SHP77 treated with DMSO at 0.1 percent for 48 hours (cell line): ENCODE measurements around the gene IFT57.

Experiments used
- DNase-seq: peaks from one replicate; lab custom pipeline; 2025; lab: John Stamatoyannopoulos, UW

The IFT57 gene

DNA sequence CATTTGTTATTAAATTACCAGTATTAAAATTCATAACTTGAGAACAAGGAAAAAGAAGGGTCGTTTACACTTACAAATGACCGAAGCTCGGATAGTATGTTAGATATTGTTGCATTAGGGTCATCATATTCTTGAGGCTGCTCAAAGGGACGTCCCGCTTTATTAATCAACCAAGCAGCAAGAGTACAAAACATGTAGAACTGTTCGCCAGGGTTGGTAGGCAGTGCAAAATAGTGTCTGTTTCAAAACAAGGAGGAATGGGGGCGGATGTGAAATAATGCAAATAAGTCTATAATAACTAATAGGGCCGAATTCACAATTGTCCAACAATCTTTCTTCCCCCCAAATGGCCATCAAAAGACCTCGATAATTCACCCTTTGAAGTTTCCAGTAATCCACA, 2.9 kb downstream of the IFT57 start:
- DNase-seq, result no peak

DNA sequence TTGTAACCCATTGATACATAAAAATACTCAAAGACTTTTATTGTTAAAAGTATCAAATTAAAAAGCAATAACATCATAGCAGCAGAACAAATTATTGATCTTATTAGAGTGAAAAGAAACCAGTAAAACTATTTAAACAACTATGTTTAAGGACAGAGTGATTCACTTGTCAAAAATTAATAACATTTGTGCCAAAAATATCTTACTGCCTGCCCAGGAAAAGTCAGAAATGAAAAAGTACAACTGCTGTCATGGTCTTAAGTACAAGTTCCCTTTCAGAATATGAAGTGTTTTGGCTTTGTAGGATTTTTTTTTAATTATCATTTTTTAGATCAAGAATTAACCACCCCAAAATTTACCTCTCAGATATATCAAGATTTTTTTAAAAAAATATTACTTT, 3.4 kb downstream of the IFT57 start:
- DNase-seq, result no peak

DNA sequence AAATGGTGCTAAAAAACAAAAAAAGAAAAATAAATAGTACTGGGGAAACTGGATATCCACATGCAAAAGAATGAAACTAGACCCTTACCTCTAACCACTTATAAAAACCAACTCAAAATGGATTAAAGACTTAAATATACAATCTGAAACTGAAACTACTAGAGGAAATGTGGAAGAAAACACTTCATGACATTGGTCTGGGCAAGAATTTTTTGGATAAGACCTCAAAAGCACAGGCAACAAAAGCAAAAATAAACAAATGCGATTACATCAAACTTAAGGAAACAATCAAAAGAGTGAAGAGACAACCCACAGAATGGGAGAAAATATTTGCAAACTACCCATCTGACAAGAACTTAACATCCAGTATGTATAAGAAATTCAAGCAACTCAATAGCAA, 6.4 kb downstream of the IFT57 start:
- DNase-seq, result no peak

DNA sequence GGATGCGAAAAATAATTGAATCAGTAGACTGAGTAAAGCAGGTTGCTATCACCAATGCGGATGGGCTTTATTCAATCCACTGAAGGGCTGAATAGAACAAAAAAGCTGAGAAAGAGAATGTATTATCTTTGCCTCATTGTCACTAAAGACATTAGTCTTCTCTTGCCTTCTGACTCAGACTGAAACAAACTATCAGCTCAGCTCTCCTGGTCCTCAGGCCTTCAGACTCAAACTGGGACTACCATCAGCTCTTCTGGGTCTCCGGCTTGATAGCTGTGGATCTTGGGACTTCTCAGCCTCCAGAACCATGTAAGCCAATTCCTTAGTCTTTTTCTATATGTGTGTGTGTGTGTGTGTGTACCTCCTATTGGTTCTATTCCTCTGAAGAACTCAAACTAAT, 12.6 kb downstream of the IFT57 start:
- DNase-seq, result no peak

DNA sequence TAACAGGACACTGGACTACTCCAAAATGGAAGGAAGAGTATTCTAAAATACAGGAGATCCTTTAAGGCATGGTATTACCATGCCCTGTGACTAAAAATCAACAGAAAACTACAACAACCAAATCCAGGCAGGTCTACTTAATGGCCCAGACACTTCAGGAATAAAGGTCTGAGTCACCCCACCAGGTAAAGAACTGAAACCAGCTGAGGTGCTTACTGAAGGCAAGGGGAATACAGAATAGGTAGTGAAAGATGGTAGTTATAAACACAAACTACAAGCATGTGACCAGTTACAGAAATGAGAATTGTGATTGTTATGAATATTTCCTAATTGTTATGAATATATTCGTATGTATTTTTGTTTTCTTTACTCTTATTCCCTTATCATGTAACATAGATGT, 13.4 kb downstream of the IFT57 start:
- DNase-seq, result no peak

DNA sequence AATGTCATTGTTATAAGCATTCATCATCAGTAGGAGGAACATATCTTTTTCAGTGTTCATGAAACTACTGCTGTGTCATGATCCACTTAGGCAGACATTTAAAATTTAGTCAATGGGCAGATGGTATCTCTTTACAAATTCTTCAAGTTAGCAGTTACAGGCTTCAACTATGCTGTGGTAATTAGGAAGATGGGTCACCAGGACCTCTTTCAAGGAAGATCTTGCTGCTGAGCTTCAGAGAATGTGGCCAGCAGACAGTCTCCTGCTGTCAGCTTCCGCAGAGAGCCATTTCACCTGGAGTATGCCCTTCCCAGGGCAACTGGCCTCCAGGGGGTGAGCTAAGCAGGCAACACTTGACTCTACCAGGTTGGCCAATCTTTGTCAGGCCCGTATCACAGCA, 19.4 kb downstream of the IFT57 start:
- no peak for DNase-seq

DNA sequence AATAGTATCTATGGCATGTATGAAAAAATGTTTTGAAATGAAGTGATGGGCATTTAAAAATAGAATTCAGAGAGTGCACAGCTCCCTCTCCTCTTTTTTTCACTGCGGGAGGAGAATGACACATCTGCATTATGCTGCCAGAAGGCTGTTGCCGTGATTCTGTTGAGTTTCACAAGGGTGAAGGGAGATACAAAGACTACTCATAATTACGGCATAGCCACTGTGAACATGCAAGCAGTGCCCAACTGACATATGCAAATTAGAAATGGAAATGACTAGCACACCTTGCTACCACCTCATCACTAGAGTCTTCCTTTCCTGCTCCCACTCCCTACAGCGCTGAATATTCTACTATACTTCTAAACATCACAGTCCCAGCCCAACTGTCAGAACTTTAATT, 20.1 kb downstream of the IFT57 start:
- DNase-seq, result no peak

DNA sequence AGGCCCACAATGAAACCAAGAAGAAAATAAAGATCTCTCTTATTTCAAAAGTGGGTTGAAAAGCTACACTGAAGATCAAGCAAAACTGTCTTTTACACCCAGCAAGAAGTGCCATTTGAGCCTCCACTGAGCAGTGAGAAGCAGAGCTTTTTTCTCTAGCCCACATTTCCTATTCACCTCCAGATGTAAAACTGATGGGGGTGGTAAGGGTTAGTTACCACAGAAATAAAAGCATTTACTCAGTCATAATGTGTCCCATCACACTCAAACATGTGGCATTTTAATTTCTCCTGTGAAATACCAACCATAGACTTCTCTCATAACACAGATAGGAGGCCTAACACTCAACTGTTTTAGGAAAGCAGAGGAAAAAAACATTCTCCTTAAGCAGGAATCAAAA, 21.0 kb downstream of the IFT57 start:
- DNase-seq, result no peak

DNA sequence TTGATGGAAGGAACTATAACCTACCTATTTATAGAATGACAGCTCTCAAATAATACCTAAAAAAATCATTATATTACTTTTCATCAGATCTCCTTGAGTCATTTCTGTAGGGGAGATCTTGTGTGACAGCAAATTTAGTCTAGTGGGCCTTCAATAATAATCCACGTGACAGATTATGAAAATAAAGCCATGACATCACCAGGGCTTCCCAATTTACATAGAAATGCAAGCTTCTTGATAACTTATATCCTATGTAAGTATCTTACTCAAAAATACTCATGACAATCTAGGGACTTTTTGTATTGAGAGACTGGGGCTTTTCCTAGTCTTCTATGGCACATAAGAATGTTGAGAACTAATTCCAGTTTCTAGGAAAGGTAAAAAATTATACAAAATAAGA, 21.6 kb downstream of the IFT57 start:
- DNase-seq, result no peak

DNA sequence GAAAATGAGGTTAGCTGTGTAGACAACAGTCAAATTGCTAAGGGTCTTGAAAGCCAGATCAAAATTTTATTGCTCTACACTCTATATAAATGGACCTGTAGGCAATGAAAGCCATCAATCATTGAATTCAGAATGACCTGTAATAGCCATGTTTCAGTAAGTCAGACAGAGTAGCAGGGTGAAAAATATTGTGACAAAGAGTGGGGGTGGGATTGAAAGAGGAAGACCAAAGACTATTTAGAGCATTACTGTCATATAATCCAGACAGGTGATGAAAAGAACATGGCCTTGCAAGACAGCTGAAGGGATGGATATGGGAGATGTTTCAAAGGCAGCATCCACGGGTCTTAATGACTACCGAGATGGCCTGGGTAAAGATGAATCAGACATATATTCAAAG, 22.2 kb downstream of the IFT57 start:
- no peak for DNase-seq

DNA sequence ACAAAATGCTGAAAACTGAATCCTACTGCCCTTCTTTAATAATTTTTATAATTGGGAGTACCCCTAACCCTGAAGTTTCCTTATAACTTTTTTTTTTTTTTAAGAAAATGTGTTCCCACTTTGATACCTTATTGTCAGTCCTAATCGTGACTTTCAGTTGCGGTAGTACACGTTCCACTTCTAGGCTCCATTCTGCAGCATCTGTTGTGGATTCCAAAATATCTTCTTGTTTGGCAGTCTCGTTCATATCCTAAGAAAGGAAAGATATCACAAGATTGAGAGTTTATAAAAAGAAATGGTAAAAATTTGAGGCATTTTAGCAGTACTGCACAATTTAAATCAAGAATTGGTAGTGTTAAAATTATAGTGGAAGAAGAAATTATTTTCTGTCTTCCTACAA, 30.8 kb downstream of the IFT57 start:
- no peak for DNase-seq

DNA sequence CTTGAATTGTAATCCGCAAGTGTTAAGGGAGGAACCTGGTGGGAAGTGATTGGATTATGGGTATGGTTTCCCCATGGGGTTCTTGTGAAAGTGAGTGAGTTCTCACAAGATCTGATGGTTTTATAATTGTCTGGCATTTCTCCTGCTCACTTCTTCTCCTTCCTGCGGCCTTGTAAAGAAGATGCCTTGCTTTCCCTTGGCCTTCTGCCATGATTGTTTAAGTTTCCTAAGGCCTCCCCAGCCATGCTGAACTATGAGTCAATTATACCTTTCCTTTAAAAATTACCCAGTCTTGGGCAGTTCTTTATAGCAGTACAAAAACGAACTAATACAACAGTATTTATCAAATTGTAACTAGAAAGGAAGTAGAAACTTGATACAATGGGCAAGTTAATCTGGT, 31.9 kb downstream of the IFT57 start:
- DNase-seq, result no peak

DNA sequence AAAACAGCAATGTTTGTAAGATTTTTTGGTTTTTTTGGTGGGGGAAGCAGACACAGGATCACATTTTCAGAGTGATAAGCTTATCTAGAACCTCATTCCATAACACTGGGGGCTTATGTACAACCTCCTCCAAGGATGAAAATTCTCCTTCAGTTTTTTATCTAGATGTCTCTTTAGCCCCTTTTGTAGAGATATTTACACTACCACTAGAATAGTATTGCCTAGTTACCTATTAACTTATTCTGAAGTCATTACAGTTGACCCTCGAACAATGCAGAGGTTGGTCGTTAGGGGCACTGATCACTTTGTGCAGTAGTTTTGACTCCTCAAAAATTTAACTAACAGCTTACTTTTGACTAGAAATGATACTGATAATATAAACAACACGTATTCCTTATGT, 32.8 kb downstream of the IFT57 start:
- no peak for DNase-seq

DNA sequence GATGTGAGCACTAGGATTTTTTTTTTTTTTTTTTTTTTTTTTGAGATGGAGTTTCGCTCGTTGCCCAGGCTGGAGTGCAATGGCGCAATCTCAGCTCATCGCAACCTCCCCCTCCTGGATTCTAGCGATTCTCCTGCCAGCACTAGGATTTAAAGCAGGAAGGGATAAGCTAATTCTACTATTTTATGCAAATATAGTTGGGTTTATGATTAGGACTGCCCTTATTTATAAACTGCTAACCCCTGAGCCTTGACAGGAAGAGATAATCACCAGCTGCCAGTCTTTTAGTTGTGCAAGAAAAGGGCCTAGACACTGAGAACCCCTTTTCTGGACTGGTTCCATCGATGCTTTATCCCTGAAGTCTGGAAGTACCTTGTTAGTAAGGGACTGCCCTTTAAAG, 36.7 kb downstream of the IFT57 start:
- DNase-seq, result no peak

DNA sequence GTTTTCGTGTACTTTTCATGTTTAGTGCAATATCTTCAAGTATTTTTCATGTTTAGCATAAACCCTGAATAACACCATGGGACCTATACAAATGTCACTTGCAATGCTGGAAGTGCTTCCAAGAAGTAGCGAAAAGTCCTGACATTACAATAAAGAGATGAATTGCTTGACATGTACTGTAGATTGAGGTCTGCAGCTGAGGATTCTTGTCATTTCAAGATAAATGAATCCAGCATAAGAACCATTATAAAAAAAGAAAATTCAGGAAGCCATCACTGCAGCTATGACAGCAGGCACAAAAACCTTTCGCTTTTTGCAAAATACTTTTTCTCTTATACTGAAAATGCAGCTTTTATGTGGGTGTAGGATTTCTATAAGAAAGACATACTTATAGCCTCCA, 37.4 kb downstream of the IFT57 start:
- DNase-seq, result no peak

DNA sequence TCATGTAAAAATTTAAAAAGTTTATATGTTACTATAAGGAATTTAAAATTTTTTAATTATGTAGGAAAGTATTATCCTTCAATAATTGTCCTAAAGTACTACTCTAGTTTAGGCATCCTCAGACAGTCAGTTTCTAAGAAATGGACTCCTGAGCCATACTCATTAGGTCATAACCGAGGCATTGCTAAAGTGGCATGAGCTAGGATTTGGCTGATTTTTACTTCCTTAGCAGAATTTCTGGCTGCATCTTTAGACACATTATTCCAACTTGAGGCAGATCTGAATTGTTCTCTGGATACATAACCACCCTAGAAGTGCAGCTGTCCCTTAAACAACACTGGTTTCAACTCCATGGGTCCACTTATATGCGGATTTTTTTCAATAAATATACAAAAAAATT, 38.3 kb downstream of the IFT57 start:
- DNase-seq, result no peak

DNA sequence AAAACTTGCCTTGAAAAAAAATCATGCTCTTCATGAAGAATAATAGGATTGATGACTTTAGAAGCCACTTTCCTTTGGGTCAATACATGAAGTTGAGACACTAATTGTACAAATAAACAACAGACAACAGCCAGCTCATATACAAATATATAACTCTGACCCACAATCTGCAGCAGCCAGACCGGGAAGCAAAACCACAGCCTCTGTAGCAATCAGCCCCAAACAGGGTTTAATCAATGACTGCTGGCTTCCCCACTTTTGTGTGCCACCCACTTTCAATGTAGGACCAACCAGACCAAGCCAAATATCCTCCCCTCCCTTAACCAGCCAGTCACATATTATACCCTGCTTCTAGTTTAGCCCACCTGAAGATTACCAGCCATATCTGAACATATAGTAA, 39.0 kb downstream of the IFT57 start:
- no peak for DNase-seq

DNA sequence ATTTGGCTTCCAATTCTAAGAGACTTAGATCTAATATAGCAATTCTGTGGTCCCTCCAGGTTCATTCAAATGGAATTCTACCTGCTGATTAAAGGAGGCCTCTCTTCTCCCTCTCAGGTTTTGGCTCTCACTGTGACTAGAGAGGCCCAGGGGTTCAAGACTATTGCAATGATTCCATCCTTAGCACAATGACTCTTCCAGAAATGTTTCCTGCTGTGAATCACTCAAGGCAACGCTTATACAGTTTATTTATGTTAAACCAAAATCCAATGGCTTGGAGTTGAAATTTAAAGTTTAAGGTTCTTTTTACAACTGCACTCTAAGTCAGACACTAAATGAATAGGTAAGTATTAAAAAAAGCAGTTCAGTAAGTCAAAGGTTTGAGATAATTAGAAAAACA, 39.9 kb downstream of the IFT57 start:
- DNase-seq, result no peak

DNA sequence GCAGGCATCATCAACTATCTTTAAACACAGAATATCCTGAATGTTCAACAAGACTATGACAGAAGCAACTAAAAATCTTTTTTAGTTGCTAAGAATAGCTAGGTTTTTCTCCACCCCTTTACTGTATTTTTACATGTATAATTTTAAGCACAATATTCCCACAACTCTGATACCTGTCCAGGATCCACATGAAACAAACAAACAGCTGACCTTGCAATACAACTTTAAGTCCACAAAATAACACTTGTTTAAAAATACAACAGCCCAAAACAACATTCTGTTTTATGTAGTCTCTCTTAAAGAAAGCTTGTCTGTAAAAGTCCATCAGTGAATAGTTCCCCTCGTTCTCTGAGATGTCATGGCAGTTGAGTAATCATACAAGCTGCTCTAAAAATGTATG, 41.1 kb downstream of the IFT57 start:
- no peak for DNase-seq

DNA sequence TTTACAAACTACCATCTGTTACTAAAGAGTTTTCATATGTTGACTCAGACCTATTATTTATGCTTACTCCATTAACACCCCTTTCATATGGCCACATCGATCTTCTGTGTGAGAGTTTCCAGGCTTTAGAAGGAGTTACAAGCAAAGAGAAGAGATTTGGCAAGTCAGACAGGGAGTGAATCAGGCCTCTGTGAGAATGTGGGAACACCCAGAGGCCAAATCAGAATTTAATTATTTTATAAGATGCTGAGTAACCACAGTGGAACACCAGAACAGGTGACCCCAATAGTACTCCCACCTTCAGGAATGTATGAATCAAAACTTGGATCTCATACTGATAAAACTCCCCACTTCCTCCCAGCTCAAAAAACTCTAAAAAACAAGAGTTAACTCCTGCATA, 42.0 kb downstream of the IFT57 start:
- DNase-seq, result no peak

DNA sequence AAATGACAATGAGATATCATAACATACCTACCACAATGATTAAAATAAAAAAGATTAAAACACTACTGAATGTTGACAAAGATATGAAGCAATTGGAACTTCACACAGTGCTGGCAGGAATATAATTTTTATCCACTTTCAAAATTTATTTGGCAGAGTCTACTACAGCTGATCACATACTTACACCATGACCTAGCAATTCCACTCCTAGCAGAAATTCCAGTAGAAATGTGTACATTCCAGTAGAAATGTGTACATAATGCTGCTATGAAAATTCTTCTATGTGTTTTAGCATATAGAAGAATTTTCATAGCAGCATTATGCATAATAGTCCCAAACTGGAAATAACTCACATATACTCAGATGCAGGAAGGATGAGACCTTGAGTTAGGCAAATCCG, 43.5 kb downstream of the IFT57 start:
- no peak for DNase-seq

DNA sequence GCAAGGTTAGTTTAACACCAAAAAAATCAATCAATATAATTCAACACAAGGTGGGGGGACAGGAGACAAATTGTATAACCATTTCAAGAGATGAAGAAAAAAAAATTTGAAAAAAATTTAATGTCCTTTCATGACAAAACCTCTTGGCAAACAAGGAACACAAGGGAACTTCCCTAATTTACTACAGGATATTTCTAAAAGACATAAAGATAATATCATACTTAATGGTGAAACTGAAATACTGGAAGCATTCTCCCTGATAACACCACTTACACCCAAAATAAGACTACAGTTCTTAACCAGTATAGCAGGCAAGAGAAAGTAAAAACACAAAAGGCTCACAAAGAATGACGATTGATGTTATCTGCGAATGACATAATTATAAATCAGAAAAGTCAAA, 44.7 kb downstream of the IFT57 start:
- DNase-seq, result no peak

DNA sequence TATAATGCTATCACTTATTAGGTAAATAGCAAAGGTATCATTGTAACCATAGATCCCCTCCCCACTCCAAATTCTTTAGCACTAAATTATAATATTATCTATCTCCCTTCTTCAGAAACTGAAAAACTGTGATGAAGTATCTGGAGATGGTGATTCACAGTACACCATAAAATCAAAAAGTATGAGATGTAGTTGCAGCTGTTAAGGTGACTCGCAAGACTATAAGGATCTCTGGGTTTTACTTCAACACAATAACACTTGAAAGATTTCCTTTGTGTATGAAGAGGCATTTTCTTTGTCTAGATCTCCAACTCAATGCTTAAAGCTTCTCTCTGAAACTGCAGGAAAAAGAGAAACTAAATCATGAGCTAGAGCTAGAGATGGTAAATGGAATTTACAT, 46.9 kb downstream of the IFT57 start:
- no peak for DNase-seq

DNA sequence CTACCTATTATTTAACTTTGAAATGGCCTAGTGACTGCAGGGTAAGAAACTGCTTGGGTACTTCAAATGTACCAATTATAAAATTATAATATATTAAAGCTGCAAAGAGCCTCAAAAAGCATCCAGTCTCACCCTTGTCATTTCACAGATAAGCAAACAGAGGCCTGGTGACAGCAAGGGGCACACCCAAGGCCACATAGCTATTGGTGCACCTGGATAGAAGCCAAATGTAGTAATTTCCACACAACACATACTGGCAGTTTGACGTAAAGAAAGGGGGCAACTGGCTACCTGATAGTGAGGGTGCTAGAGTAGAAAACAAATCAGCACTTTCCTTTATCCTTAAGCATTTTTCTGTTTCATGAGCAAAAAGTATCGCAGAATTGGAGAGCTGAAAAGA, 51.1 kb downstream of the IFT57 start:
- peak; percentile 35 for DNase-seq

DNA sequence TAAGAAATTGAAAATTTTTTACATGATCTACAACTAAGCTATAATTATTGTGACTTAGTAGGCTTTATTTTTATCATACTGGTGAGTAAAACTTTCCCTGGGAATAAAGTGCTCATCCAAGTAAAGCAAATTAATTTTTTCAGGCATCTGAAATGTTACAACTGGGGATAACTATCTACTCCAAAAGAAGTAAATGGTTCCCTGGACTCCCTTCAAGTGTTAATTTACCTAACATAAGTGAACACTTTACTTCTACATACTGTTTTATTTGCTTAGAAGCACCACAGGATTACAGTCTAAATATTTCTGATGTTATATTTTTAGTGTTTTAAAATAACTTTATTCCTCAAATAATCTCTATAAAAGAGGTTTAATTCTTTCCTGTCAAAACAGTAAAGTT, 57.8 kb downstream of the IFT57 start:
- DNase-seq, result no peak

DNA sequence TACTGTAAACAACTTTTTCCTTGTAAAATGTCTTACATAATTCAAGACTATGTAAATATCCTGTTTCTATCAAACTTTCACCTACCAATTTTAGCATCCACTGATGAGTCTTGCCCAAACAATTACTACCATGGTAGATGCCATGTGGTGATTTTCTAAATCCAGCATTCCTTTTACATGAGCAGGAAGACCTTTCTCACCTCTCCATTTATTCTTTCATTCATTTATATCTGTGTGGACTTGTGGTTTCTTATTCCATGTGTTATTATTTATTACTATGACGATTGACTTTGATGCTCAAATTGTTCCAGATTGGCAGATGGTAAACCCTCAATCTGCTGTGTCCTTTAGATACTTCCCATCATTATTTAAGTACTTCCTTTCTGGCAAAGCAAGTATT, 62.4 kb downstream of the IFT57 start:
- DNase-seq, result no peak
